Sigmoid colon (tissue), 7 donors: Measurements from ENCODE around the gene SNTA1. TPM values are rescaled to one million over a fixed set of nuclear protein-coding genes. Genes with fewer than 3 reads are reported as not detected.
"Not testable (repeated sequence)": the region's sequence is repeated elsewhere in the genome, so short reads cannot be mapped to it uniquely, and the experiment has no call there.

ENCODE experiments used
- DNase-seq: peaks from one replicate; pipeline ENCODE4 v3.0.0-alpha.2; 2019
- H3K27ac ChIP-seq, 4 donors: fragments of 200-600 bp; sonication (generic); one replicate each; pipeline ENCODE4 v1.5.1; 2016 to 2019; ENCODE audit warnings: mild to moderate bottlenecking in 1 of 4
- H3K27me3 ChIP-seq, 3 donors: fragments of 200-600 bp; sonication (generic); one replicate each; pipeline ENCODE4 v1.5.1; 2019; ENCODE audit warnings: mild to moderate bottlenecking in 1 of 3
- H3K36me3 ChIP-seq, 4 donors: fragments of 200-600 bp; sonication (generic); one replicate each; pipeline ENCODE4 v1.5.1; 2016 to 2019
- H3K4me1 ChIP-seq, 4 donors: fragments of 200-600 bp; sonication (generic); one replicate each; pipeline ENCODE4 v1.5.1; 2017 to 2019
- H3K4me3 ChIP-seq, 4 donors: fragments of 200-600 bp; sonication (generic); one replicate each; pipeline ENCODE4 v1.5.1; 2017 to 2019; ENCODE audit warnings: mild to moderate bottlenecking in 2 of 4, moderate library complexity in 1 of 4
- H3K9me3 ChIP-seq, 4 donors: fragments of 200-600 bp in 3 of 4; sonication (generic) in 3 of 4; one replicate each; pipeline versions ENCODE4 v1.5.1 to v1.6.1; 2013 to 2019
- EP300 ChIP-seq, 4 donors: sonication (generic); formaldehyde crosslinking; IDR thresholded peaks; one replicate each; pipeline ENCODE4 v1.6.1; 2017; ENCODE audit warnings: antibody characterized with exemption in 4 of 4
- POLR2A ChIP-seq, 2 donors: fragments of 450-650 bp; IDR thresholded peaks; one replicate each; pipeline ENCODE4 v1.6.1; 2016; ENCODE audit warnings: antibody characterized with exemption in 2 of 2, mild to moderate bottlenecking in 2 of 2, moderate library complexity in 2 of 2
- POLR2AphosphoS5 ChIP-seq, 4 donors: sonication (generic); formaldehyde crosslinking; IDR thresholded peaks; one replicate each; pipeline ENCODE4 v1.6.1; 2017; ENCODE audit warnings: antibody characterized with exemption in 4 of 4
- WGBS, 2 donors: extraction: QIAGEN DNeasy Blood & Tissue Kit; methylation state at CpG; one replicate each; pipeline ENCODE4 v1.1.7; 2013; 5-methylcytosine and 5-hydroxymethylcytosine counted together
- intact Hi-C: fragments of 100-400 bp; cut with DNase I; formaldehyde crosslinking; loops from one replicate; pipeline ENCODE4 v1.15.1; 2023
- polyA plus RNA-seq, 3 donors: library from polyadenylated mRNA; stranded (reverse); fragments of 200-250 nt; gene quantifications; one replicate each; pipeline ENCODE4 v1.2.3, GENCODE V29; 2013
- total RNA-seq, 4 donors: library from RNA; depleted of rRNA; stranded (reverse); fragments of >200 nt; gene quantifications; one replicate each; pipeline ENCODE4 v1.1.0, GENCODE V29; 2016
- TF ChIP-seq, protein P1 (sequence below), 4 experiments: fragments of 450-650 bp in 3 of 4; fragments of 200-600 bp in 1 of 4; IDR thresholded peaks; one replicate each; pipeline ENCODE4 v1.5.1; 2016 to 2019; ENCODE audit warnings: antibody characterized with exemption in 4 of 4, mild to moderate bottlenecking in 3 of 4, moderate library complexity in 2 of 4
- donor health status: healthy with polysubstance abuse.
- donor health status: Bipolar disorder and iron deficiency.
- donor health status: healthy.

SNTA1 gene
- total RNA-seq, result 10 to 100 TPM; 29.3 to 42.7 (median 33.4) TPM
- 1 to 10 TPM; 5.8 to 7.8 (median 6.1) TPM for polyA plus RNA-seq

DNA sequence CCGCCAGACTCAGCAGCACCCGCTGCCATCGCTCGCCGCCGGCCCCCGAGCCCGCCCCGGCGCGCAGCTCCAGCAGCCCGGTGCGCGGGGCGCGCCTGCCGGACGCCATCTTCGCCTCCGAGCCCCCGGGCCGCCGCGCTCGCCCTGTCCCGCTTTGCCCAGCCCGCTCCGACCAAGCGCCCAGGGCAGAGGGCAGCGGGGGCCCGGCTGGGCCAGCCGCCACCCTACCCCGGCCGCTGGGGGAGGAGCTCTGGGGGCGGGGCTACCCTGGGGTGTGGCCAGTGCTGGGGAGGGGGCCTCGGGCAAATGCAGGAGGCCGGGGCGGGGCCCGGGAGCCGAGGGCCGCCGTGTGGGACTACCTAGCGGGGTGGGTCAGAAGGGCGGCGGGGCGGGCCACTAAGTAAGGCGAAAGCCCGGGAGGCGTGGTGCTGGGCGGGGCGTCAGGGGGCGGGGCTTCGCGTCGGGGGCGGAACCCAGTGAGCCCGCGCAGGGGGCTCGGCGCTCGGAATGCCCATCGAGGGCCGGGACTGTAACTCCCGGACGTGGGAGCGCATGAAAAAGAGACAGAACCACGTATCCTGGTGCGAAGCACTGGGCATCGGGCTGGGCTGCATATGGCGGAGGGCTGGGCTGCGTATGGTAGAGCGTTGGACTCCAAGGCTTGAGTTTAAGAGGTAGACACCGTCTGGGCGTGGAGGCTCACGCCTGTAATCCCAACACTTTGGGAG lies at the start of gene SNTA1:
Gene SNTA1 (minus strand): TSS at position 252 of the 728 bp plus-strand sequence. CDS start 143 bp downstream, at position 109.
- H3K4me1 ChIP-seq, result peaks cover 0 to 25% (median 14%) of the 10 kb centered on the region in 4 donors
- peak; percentile 96 for DNase-seq
- no peaks in the 10 kb centered on the region for H3K27me3 ChIP-seq
- TF ChIP-seq EP300 (IDR thresholded peaks at IDR 0.05), result no peak
- TF ChIP-seq, protein P1, sequence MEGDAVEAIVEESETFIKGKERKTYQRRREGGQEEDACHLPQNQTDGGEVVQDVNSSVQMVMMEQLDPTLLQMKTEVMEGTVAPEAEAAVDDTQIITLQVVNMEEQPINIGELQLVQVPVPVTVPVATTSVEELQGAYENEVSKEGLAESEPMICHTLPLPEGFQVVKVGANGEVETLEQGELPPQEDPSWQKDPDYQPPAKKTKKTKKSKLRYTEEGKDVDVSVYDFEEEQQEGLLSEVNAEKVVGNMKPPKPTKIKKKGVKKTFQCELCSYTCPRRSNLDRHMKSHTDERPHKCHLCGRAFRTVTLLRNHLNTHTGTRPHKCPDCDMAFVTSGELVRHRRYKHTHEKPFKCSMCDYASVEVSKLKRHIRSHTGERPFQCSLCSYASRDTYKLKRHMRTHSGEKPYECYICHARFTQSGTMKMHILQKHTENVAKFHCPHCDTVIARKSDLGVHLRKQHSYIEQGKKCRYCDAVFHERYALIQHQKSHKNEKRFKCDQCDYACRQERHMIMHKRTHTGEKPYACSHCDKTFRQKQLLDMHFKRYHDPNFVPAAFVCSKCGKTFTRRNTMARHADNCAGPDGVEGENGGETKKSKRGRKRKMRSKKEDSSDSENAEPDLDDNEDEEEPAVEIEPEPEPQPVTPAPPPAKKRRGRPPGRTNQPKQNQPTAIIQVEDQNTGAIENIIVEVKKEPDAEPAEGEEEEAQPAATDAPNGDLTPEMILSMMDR (IDR thresholded peaks at IDR 0.05), result no peak
- TF ChIP-seq POLR2AphosphoS5 (IDR thresholded peaks at IDR 0.05), result peak in 3 of 4 donors; percentile 12 to 38 (median 34)
- no peak for TF ChIP-seq POLR2A (IDR thresholded peaks at IDR 0.05)
- peak within 1 kb of the TSS; percentile 53 to 86 (median 84) for H3K4me3 ChIP-seq
- 1% methylated on average over 75 of the region's 75 CpGs for WGBS, 2 donors
- intact Hi-C loops, result loop anchor here (5.0 to 10.0 kb wide), 3 partner anchors 41 to 291 kb away; partner anchors contain the start of genes C20orf144, CDK5RAP1 and ZNF341
- H3K27ac ChIP-seq, result peak within 1 kb of the TSS; percentile 83 to 91 (median 86)
- no peaks in the 10 kb centered on the region for H3K9me3 ChIP-seq
- H3K36me3 ChIP-seq, result no peaks in the 10 kb centered on the region

DNA sequence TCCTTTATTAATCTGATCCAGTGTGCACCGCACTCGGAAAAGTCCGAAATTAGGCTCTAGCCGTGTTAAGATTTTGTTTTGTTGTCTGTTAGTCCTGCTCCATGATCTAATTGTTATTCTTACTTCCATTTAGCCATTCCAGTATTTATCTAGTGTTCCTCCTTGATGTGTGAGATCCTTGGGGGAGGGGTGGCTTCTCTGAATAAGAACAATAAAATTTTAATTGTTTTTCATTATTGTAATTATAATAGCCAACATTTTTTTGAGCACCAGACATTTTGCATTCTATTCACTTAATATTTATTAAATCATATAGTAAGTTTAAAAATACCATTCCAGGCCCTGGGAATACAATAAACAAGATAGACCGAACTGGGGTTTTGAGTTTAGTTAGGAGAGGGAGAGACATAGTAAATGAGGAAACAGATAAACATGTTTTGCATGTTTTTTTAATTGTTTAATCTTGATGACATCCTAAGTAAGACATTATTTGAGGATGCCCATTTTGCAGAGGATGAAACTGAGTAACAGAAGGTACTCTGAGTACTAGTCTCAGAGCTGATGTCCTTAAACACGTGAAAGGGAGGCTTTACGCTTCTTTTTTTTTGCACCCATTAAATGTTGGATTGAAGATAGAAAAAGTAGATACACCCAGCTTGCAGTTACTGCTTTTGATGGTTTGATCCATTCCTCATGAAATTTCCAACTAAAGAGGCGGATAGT lies 47.5 kb upstream of the SNTA1 start:
- intact Hi-C loops, result loop anchor here (5.0 kb wide), 1 partner anchor 71 kb away; no protein-coding TSS in a partner anchor
- DNase-seq, result no peak
- no peaks in the 10 kb centered on the region for H3K9me3 ChIP-seq
- TF ChIP-seq POLR2AphosphoS5 (IDR thresholded peaks at IDR 0.05) (no peak), POLR2A (IDR thresholded peaks at IDR 0.05) (no peak)
- TF ChIP-seq, protein P1 (IDR thresholded peaks at IDR 0.05), result no peak
- 30 to 61% methylated on average over 8 of the region's 8 CpGs for WGBS, 2 donors
- H3K4me1 ChIP-seq, result peaks cover 0 to 33% (median 26%) of the 10 kb centered on the region in 4 donors
- no peaks in the 10 kb centered on the region for H3K27me3 ChIP-seq
- H3K4me3 ChIP-seq, result peak overlapping the region; percentile 60 to 98 (median 78)
- peak overlapping the region; percentile 86 to 96 (median 95) for H3K27ac ChIP-seq
- peaks cover 0 to 5% (median 0%) of the 10 kb centered on the region in 4 donors for H3K36me3 ChIP-seq

DNA sequence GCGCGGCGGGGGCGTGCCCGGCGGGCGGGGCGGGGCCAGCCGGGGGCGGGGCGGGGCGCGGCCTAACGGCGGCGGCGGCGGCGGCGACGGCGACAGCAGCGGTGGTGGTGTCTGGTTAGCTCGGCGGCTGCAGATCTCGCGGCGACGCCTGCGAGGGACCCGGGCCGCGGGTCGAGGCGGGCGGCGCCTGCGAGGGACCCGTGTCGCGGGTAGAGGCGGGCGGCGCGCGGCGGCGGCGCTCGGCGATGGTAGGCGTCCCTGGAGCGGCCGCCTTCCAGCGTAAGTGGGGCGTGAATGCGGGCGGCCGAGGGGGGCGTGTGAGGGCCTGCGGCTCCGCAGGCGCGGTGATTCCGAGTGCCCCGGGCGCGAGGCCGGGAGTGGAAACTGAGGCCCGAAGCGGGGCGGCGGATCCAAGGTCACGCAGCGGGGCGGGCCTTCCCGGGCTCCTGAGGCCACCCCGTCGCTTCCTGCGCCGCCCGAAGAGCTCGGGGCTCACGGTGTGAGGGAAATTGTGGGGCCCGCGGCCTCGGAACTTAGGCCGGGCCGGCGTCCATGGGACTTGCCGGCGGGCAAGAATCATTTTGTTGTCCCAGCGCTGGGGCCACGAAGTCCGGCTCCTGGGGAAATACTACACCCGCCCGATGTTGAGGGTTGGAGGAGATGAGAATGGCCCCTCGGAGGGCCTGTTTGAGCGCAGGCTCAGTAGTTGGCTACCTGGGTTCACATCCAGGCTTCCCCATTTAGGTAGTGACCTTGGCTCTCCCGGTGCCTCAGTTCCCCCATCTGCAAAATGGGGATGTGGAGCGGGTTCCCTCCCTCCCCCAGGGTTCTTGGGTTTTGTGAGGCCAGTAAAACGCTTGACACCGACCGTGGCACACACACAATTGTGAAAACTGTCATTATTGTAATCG lies 46.7 kb upstream of the SNTA1 start, which contains the start of gene CBFA2T2:
Gene CBFA2T2 (plus strand): TSS at position 74 of the 911 bp plus-strand sequence. CDS start 172 bp downstream, at position 246.
- H3K4me1 ChIP-seq, result peaks cover 0 to 29% (median 24%) of the 10 kb centered on the region in 4 donors
- TF ChIP-seq EP300 (IDR thresholded peaks at IDR 0.05), result no peak
- TF ChIP-seq POLR2AphosphoS5 (IDR thresholded peaks at IDR 0.05), result no peak
- TF ChIP-seq, protein P1 (IDR thresholded peaks at IDR 0.05), result no peak
- DNase-seq, result peak; percentile 84
- peak within 1 kb of the TSS; percentile 60 to 98 (median 78) for H3K4me3 ChIP-seq
- no peaks in the 10 kb centered on the region for H3K9me3 ChIP-seq
- intact Hi-C loops, result loop anchor here (5.0 kb wide), 1 partner anchor 72 kb away; no protein-coding TSS in a partner anchor
- H3K36me3 ChIP-seq, result peaks cover 0 to 5% (median 0%) of the 10 kb centered on the region in 4 donors
- peak within 1 kb of the TSS; percentile 86 to 96 (median 95) for H3K27ac ChIP-seq
- WGBS, 2 donors, result 1% methylated on average over 105 of the region's 105 CpGs
- H3K27me3 ChIP-seq, result no peaks in the 10 kb centered on the region

DNA sequence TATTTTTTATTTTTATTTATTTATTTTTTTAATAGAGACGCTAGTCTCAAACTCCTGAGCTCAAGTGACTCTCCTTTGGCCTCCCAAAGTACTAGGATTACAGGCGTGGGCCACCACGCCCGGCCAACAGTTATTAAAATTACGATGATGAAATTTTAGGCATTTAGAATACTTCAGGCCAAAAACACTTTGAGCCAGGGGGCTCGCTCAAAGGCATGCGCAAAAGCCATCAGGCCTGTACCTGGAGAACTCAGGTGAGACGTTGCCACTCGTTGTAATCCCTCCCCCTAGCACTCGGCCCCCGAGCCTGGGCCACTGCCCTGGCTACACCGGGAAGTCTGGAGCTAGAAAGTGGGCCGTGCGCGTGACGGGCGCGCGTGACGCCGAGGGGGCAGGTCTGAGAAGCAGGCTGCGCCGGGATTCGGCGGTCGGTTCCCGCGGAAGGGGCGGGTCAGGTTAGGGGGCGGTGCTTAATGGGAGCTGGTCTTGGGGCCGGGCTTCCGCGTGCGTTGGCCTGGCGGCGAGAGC lies 46.0 kb upstream of the SNTA1 start:
- H3K9me3 ChIP-seq, result no peaks in the 10 kb centered on the region
- no peaks in the 10 kb centered on the region for H3K27me3 ChIP-seq
- H3K4me1 ChIP-seq, result peaks cover 0 to 29% (median 24%) of the 10 kb centered on the region in 4 donors
- 1 to 3% methylated on average over 36 of the region's 36 CpGs for WGBS, 2 donors
- peaks cover 0 to 5% (median 0%) of the 10 kb centered on the region in 4 donors for H3K36me3 ChIP-seq
- H3K4me3 ChIP-seq, result peak overlapping the region; percentile 28 to 98 (median 64)
- peak overlapping the region; percentile 84 to 95 (median 88) for H3K27ac ChIP-seq
- TF ChIP-seq POLR2A (IDR thresholded peaks at IDR 0.05) (peak; percentile 98), EP300 (IDR thresholded peaks at IDR 0.05) (peak in 1 of 4 donors; percentile 85), POLR2AphosphoS5 (IDR thresholded peaks at IDR 0.05) (peak; percentile 98 to 99 (median 98))
- TF ChIP-seq, protein P1 (IDR thresholded peaks at IDR 0.05), result no peak
- intact Hi-C loops, result loop anchor here (5.0 kb wide), 1 partner anchor 73 kb away; no protein-coding TSS in a partner anchor
- DNase-seq, result peak; percentile 100

DNA sequence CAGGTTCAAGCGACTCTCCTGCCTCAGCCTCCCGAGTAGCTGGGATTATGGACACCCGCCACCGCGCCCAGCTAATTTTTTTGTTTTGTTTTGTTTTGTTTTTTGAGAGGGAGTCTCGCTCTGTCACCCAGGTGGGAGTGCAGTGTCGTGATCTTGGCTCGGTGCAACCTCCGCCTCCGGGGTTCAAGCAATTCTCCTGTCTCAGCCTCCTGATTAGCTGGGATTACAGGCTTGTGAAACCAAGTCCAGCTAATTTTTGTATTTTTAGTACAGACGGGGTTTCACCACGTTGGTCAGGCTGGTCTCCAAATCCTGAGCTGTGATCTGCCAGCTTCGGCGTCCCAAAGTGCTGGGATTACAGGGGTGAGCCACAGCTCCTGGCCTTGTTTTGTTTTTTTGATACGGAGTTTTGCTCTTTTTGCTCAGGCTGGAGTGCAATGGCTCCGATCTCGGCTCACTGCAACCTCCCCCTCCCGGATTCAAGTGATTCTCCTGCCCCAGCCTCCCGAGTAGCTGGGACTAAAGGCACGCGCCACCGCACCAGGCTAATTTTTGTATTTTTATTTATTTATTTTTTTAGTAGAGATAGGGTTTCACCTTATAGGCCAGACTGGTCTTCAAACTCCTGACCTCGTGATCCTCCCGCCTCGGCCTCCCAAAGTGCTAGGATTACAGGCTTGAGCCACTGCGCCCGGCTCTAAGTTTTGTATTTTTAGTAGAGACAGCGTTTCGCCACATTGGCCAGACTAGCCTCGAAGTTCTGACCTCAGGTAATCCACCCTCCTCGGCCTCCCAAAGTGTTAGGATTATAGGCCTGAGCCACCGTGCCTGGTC lies 45.3 kb upstream of the SNTA1 start:
- intact Hi-C loops, H3K9me3 ChIP-seq, H3K36me3 ChIP-seq, H3K27me3 ChIP-seq: not testable (repeated sequence)
- DNase-seq, result peak; percentile 50
- Histone ChIP-seq H3K27ac (peak overlapping the region; percentile 84 to 95 (median 88)), H3K4me1 (peaks cover 0 to 29% (median 24%) of the 10 kb centered on the region in 4 donors), H3K4me3 (peak overlapping the region; percentile 28 to 98 (median 64))
- WGBS, 2 donors, result 92 to 94% methylated on average over 32 of the region's 32 CpGs
